ENCODE data around the gene GLIS1.

GLIS1 gene

GRCh38 chr1:53576866-53577760 lies 161.9 kb downstream of the GLIS1 start:
- DNase-seq = no peak

GRCh38 chr1:53576381-53576801 lies 162.6 kb downstream of the GLIS1 start:
- no peak for DNase-seq

- no peak for DNase-seq
These were observed 163.0 kb downstream of the GLIS1 start for GRCh38 chr1:53575955-53576320.

GRCh38 chr1:53575141-53575954 lies 163.6 kb downstream of the GLIS1 start:
- DNase-seq = no peak

- no peak for DNase-seq
These were observed 164.3 kb downstream of the GLIS1 start for GRCh38 chr1:53574621-53575020.

- DNase-seq = peak in 1 of 14 donors; percentile 9
These were observed 165.0 kb downstream of the GLIS1 start for GRCh38 chr1:53573931-53574330.

- no peak for DNase-seq
These were observed 165.4 kb downstream of the GLIS1 start for GRCh38 chr1:53573522-53573921.

GRCh38 chr1:53572815-53573173 lies 166.2 kb downstream of the GLIS1 start:
- peak in 1 of 14 donors; percentile 71 for DNase-seq

- DNase-seq = peak in 2 of 14 donors; percentile 4 to 71
These were observed 166.7 kb downstream of the GLIS1 start for GRCh38 chr1:53572065-53572814.

- no peak for DNase-seq
These were observed 170.4 kb downstream of the GLIS1 start for GRCh38 chr1:53568540-53568939.

- no peak for DNase-seq
These were observed 171.1 kb downstream of the GLIS1 start for GRCh38 chr1:53567851-53568250.

- no peak for DNase-seq
These were observed 171.5 kb downstream of the GLIS1 start for GRCh38 chr1:53567450-53567849.

GRCh38 chr1:53563611-53564010 lies 175.4 kb downstream of the GLIS1 start:
- DNase-seq = no peak

GRCh38 chr1:53562981-53563379 lies 176.0 kb downstream of the GLIS1 start:
- DNase-seq = no peak

- no peak for DNase-seq
These were observed 176.5 kb downstream of the GLIS1 start for GRCh38 chr1:53562291-53562980.

- DNase-seq = no peak
These were observed 177.4 kb downstream of the GLIS1 start for GRCh38 chr1:53561503-53562105.

GRCh38 chr1:53560581-53561502 lies 178.1 kb downstream of the GLIS1 start:
- DNase-seq = no peak

- DNase-seq = no peak
These were observed 178.9 kb downstream of the GLIS1 start for GRCh38 chr1:53559854-53560580.

GRCh38 chr1:53559391-53559815 lies 179.6 kb downstream of the GLIS1 start:
- no peak for DNase-seq
